B cell (primary cell): ENCODE results near the gene NINL. TPM values are rescaled to one million over a fixed set of nuclear protein-coding genes. Genes with fewer than 3 reads are reported as not detected.

Source experiments
- ATAC-seq: fragments of 200-7000 bp; cut with Tn5 transposase; one replicate; pipeline ENCODE4 v1.10.0; 2021; ENCODE audit warnings: low read depth, mild to moderate bottlenecking, moderate number of reproducible peaks, moderate library complexity
- CTCF ChIA-PET: fragments of 350-600 bp; sonication (Branson Sonifier 250); formaldehyde crosslinking; loops from one replicate; lab custom pipeline; 2021; ENCODE audit warnings: antibody characterized with exemption, inconsistent platforms; lab: Charles Lee
- POLR2A ChIA-PET: fragments of 350-600 bp; sonication (Branson Sonifier 250); formaldehyde crosslinking; loops from one replicate; lab custom pipeline; 2021; ENCODE audit warnings: antibody characterized with exemption; lab: Charles Lee
- DNase-seq: peaks from one replicate; pipeline ENCODE4 v3.0.0; 2013
- H2AFZ ChIP-seq: 2 replicates; pipeline ENCODE4 v1.6.1; 2012; ENCODE audit warnings: mild to moderate bottlenecking, low read depth, low read length; ENCODE audit not compliant: insufficient read depth, poor library complexity, severe bottlenecking
- H3K27ac ChIP-seq, 2 donors: 1 replicate in 1 of 2; 2 replicates in 1 of 2; pipeline ENCODE4 v1.5.1; 2012 to 2013; ENCODE audit warnings: low read length in 2 of 2, mild to moderate bottlenecking in 2 of 2, moderate library complexity in 1 of 2
- H3K27me3 ChIP-seq, 4 experiments: fragments of 200-600 bp in 1 of 4; sonication (generic) in 1 of 4; replicated peaks in 1 of 4; 1 replicate in 2 of 4; 2 replicates in 2 of 4; pipeline versions ENCODE4 v1.6.1 to v1.7.0; 2013 to 2016; ENCODE audit warnings: low read length in 3 of 4, mild to moderate bottlenecking in 2 of 4, mixed read lengths in 1 of 4, moderate library complexity in 1 of 4; ENCODE audit not compliant: insufficient read depth in 4 of 4, control insufficient read depth in 3 of 4; ENCODE audit errors: control extremely low read depth in 1 of 4
- H3K36me3 ChIP-seq, 2 experiments: replicated peaks in 1 of 2; 1 replicate in 1 of 2; 2 replicates in 1 of 2; pipeline versions ENCODE4 v1.6.1 to v1.7.1; 2013; ENCODE audit warnings: low read length in 1 of 2; ENCODE audit not compliant: insufficient read depth in 2 of 2, control insufficient read depth in 1 of 2; ENCODE audit errors: control extremely low read depth in 1 of 2, extremely low read depth in 1 of 2
- H3K4me1 ChIP-seq, 2 donors: fragments of 200-600 bp in 1 of 2; sonication (generic) in 1 of 2; 1 replicate in 1 of 2; 2 replicates in 1 of 2; pipeline versions ENCODE4 v1.5.1 to v1.6.1; 2013 to 2017; ENCODE audit warnings: low read length in 2 of 2; ENCODE audit not compliant: control insufficient read depth in 2 of 2, insufficient read depth in 2 of 2
- H3K4me2 ChIP-seq: replicated peaks from 2 replicates; pipeline ENCODE3; 2012; ENCODE audit warnings: mild to moderate bottlenecking, low read depth, low read length; ENCODE audit not compliant: poor library complexity, severe bottlenecking
- H3K4me3 ChIP-seq, 5 experiments: fragments of 200-600 bp in 1 of 5; sonication (generic) in 1 of 5; 1 replicate in 3 of 5; 2 replicates in 2 of 5; pipeline versions ENCODE4 v1.5.1 to v1.7.0; 2011 to 2016; ENCODE audit warnings: low read length in 4 of 5, mild to moderate bottlenecking in 4 of 5, low read depth in 2 of 5, control low read depth in 1 of 5, moderate library complexity in 1 of 5; ENCODE audit not compliant: insufficient read depth in 1 of 5; ENCODE audit errors: control extremely low read depth in 1 of 5, extremely low read depth in 1 of 5
- H3K79me2 ChIP-seq: fragments of 200-600 bp; sonication (generic); one replicate; pipeline ENCODE4 v1.6.0; 2016; ENCODE audit warnings: low read length; ENCODE audit not compliant: control insufficient read depth, insufficient read depth
- H3K9ac ChIP-seq: fragments of 200-600 bp; sonication (generic); 2 replicates; pipeline ENCODE4 v1.6.1; 2017; ENCODE audit warnings: mild to moderate bottlenecking, low read length, moderate library complexity
- H3K9me3 ChIP-seq, 3 donors: one replicate each; pipeline versions ENCODE4 v1.6.1 to v1.7.1; 2013; ENCODE audit warnings: low read length in 2 of 3; ENCODE audit not compliant: control insufficient read depth in 2 of 3, insufficient read depth in 1 of 3; ENCODE audit errors: control extremely low read depth in 1 of 3
- H4K20me1 ChIP-seq: 2 replicates; pipeline ENCODE4 v1.6.0; 2012; ENCODE audit warnings: mild to moderate bottlenecking, low read length; ENCODE audit not compliant: insufficient read depth, control insufficient read depth, poor library complexity, severe bottlenecking
- H3K27ac Mint-ChIP-seq: one replicate; pipeline ENCODE4 v1.8.0; 2021; ENCODE audit warnings: mixed read lengths
- H3K27me3 Mint-ChIP-seq: one replicate; pipeline ENCODE4 v1.8.0; 2021; ENCODE audit warnings: mixed read lengths
- H3K4me1 Mint-ChIP-seq: one replicate; pipeline ENCODE4 v1.8.0; 2021; ENCODE audit warnings: mixed read lengths
- H3K4me3 Mint-ChIP-seq: one replicate; pipeline ENCODE4 v1.8.0; 2021; ENCODE audit warnings: mixed read lengths
- H3K9me3 Mint-ChIP-seq: one replicate; pipeline ENCODE4 v1.8.0; 2022; ENCODE audit warnings: mixed read lengths; ENCODE audit not compliant: insufficient read depth
- CTCF ChIP-seq: fragments of 200-600 bp; IDR thresholded peaks from one replicate; pipeline ENCODE4 v1.8.0; 2022; ENCODE audit warnings: antibody characterized with exemption, mild to moderate bottlenecking
- EZH2 ChIP-seq: IDR thresholded peaks from 2 replicates; pipeline ENCODE4 v1.6.1; 2012; ENCODE audit warnings: borderline replicate concordance, low read depth, mild to moderate bottlenecking, moderate library complexity, low read length; ENCODE audit not compliant: insufficient read depth, poor library complexity, severe bottlenecking
- WGBS: methylation state at CpG from one replicate; pipeline ENCODE4 v1.1.5; 2013; ENCODE audit warnings: missing lambda C conversion rate; ENCODE audit not compliant: insufficient coverage; 5-methylcytosine and 5-hydroxymethylcytosine counted together
- intact Hi-C: fragments of 100-400 bp; cut with micrococcal nuclease; formaldehyde crosslinking; loops from one replicate; pipeline ENCODE4 v1.10.0; 2022
- polyA plus RNA-seq: library from polyadenylated mRNA; depleted of rRNA; stranded (reverse); fragments of >200 nt; gene quantifications from 2 replicates; pipeline ENCODE4 v1.2.3, GENCODE V29; 2012
- total RNA-seq, 2 donors: library from RNA; stranded (reverse); fragments of 120-200 nt in 1 of 2; gene quantifications; 1 replicate in 1 of 2; 2 replicates in 1 of 2; pipeline versions ENCODE4 v1.2.3 to v1.2.4, GENCODE V29; 2013 to 2022

NINL gene
- total and polyA plus RNA-seq, 2 donors (not counting 1 experiment from before 2014, with no cell fraction given) = 1.8 to 5.5 TPM

GRCh38 chr20:25461786-25462545 lies 123.4 kb downstream of the NINL start:
- H3K36me3 ChIP-seq = no peaks in the 10 kb centered on the region
- CTCF ChIA-PET = no interaction called here
- H3K4me1 Mint-ChIP-seq = no peaks in the 10 kb centered on the region
- H2AFZ ChIP-seq = no peak overlapping the region
- H3K9ac ChIP-seq = no peak overlapping the region
- H3K4me1 ChIP-seq = no peaks in the 10 kb centered on the region
- no peaks in the 10 kb centered on the region for H3K9me3 ChIP-seq
- no peaks in the 10 kb centered on the region for H3K27me3 Mint-ChIP-seq
- intact Hi-C loops = no loop called here
- no peak overlapping the region for H3K4me3 ChIP-seq
- ATAC-seq (no peak), DNase-seq (no peak)
- no peaks in the 10 kb centered on the region for H4K20me1 ChIP-seq
- H3K4me2 ChIP-seq = no peak overlapping the region
- H3K27me3 ChIP-seq = no peaks in the 10 kb centered on the region
- H3K79me2 ChIP-seq = no peaks in the 10 kb centered on the region
- no peak overlapping the region for H3K27ac Mint-ChIP-seq
- H3K4me3 Mint-ChIP-seq = no peak overlapping the region
- 45% methylated on average over 10 of the region's 18 CpGs for WGBS
- no peaks in the 10 kb centered on the region for H3K9me3 Mint-ChIP-seq
- no peak overlapping the region for H3K27ac ChIP-seq
- POLR2A ChIA-PET = no interaction called here
- TF ChIP-seq EZH2 (no peak), CTCF (no peak)

- no peak for ATAC-seq
- Histone ChIP-seq H3K9ac (no peak overlapping the region), H4K20me1 (no peaks in the 10 kb centered on the region), H3K27ac (no peak overlapping the region), H3K4me2 (no peak overlapping the region), H3K9me3 (no peaks in the 10 kb centered on the region), H3K27me3 (no peaks in the 10 kb centered on the region), H2AFZ (no peak overlapping the region), H3K4me1 (no peaks in the 10 kb centered on the region), H3K36me3 (no peaks in the 10 kb centered on the region), H3K79me2 (no peaks in the 10 kb centered on the region), H3K4me3 (no peak overlapping the region)
- H3K4me1 Mint-ChIP-seq = no peaks in the 10 kb centered on the region
- H3K9me3 Mint-ChIP-seq = no peaks in the 10 kb centered on the region
- POLR2A ChIA-PET = no interaction called here
- no peak overlapping the region for H3K4me3 Mint-ChIP-seq
- no peak overlapping the region for H3K27ac Mint-ChIP-seq
- H3K27me3 Mint-ChIP-seq = no peaks in the 10 kb centered on the region
- WGBS = 82% methylated on average over 9 of the region's 9 CpGs
- DNase-seq = no peak
- TF ChIP-seq EZH2 = no peak
- TF ChIP-seq CTCF = no peak
- intact Hi-C loops = no loop called here
- CTCF ChIA-PET = no interaction called here
These were observed 124.1 kb downstream of the NINL start for GRCh38 chr20:25461281-25461650.
